Rectal smooth muscle tissue (tissue), 1 donor: ENCODE results near the gene OAS2.

Source experiments
- H3K27ac ChIP-seq: one replicate; pipeline ENCODE4 v1.7.0; 2013; ENCODE audit warnings: low read depth, low read length, inconsistent platforms
- H3K27me3 ChIP-seq: one replicate; pipeline ENCODE4 v1.7.0; 2013; ENCODE audit warnings: low read length; ENCODE audit not compliant: control insufficient read depth, insufficient read depth
- H3K36me3 ChIP-seq: one replicate; pipeline ENCODE4 v1.7.0; 2013; ENCODE audit warnings: low read length; ENCODE audit not compliant: control insufficient read depth, insufficient read depth
- H3K4me1 ChIP-seq: one replicate; pipeline ENCODE4 v1.7.0; 2013; ENCODE audit warnings: low read length; ENCODE audit not compliant: control insufficient read depth, insufficient read depth
- H3K4me3 ChIP-seq: one replicate; pipeline ENCODE4 v1.7.0; 2013; ENCODE audit warnings: low read length
- H3K9ac ChIP-seq: one replicate; pipeline ENCODE4 v1.7.0; 2013; ENCODE audit warnings: low read length

The OAS2 gene

DNA sequence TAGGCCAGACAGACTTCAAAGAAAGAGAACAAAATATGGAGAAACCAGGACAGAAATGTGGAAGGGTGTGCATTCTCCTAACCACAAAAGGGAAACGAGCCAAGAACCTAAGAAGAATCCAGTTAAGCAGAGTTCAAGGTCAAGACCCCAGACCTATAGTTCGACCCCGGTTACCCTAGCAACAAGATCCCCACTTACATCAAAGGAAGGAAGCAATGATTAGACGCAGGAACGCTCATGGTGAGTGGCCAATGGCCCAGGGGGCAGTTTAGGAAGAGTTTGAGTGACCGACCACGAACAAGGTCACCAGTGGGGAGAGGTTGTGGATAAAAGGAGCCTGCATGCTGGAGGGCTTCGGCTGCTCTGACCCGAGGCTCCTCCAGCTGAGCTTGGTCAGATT is 36.2 kb downstream of the OAS2 start:
- H3K36me3 ChIP-seq, result peaks cover 6% of the 10 kb centered on the region

DNA sequence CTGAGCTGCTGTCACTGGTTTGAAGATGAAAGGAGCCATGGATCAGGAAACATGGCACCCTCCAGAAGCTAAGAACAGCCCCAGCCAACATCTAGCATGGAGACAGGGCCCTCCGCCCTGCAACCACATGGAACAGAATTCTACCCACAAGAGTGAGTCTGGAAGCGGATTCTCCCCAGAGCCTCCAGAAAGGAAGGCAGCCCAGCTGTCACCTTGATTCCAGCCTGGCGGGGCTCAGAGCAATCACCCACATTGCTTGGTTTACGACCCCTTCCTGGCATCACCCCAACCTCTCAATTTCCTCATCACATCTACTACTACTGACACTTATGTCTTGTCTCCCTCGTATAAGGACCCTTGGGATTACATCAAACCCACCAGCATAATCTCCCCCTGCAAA is 38.5 kb downstream of the OAS2 start:
- no peaks in the 10 kb centered on the region for H3K36me3 ChIP-seq
- H3K27ac ChIP-seq, result no peak overlapping the region
- no peaks in the 10 kb centered on the region for H3K27me3 ChIP-seq
- H3K4me3 ChIP-seq, result no peak overlapping the region
- no peaks in the 10 kb centered on the region for H3K4me1 ChIP-seq
- H3K9ac ChIP-seq, result no peak overlapping the region

More for the DNA sequence above, 36.2 kb downstream of the OAS2 start:
- H3K4me1 ChIP-seq, result no peaks in the 10 kb centered on the region
- H3K4me3 ChIP-seq, result no peak overlapping the region
- H3K9ac ChIP-seq, result no peak overlapping the region
- no peak overlapping the region for H3K27ac ChIP-seq
- no peaks in the 10 kb centered on the region for H3K27me3 ChIP-seq

- Histone ChIP-seq H3K27ac (no peak overlapping the region), H3K9ac (no peak overlapping the region), H3K4me3 (no peak overlapping the region), H3K4me1 (no peaks in the 10 kb centered on the region), H3K36me3 (no peaks in the 10 kb centered on the region), H3K27me3 (no peaks in the 10 kb centered on the region)
Measured at GRCh38 chr12:113019025-113019424, 40.7 kb downstream of the OAS2 start.

DNA sequence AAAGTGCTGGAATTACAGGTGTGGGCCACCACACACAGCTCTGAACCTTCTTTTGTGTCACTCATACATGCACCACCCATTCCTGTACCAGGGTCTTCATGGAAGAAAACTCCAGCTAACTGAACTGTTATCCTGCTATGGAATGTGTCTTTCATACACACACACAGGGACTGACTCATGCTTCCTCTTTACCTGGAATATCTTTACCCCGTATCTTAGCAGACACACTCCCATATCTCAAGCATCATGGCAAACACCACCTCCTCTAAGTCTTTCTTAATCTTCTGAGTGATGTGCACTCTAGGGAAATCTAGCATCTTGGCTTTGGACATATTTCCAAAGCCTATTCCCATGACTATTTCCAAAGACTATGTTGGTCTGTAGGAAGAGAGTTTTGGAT is 43.2 kb downstream of the OAS2 start:
- Histone ChIP-seq H3K9ac (no peak overlapping the region), H3K4me3 (no peak overlapping the region), H3K27ac (no peak overlapping the region), H3K4me1 (no peaks in the 10 kb centered on the region), H3K36me3 (no peaks in the 10 kb centered on the region), H3K27me3 (no peaks in the 10 kb centered on the region)

GRCh38 chr12:113022563-113023297 is 44.4 kb downstream of the OAS2 start:
- H3K9ac ChIP-seq, result no peak overlapping the region
- H3K4me3 ChIP-seq, result no peak overlapping the region
- no peaks in the 10 kb centered on the region for H3K27me3 ChIP-seq
- H3K36me3 ChIP-seq, result no peaks in the 10 kb centered on the region
- no peaks in the 10 kb centered on the region for H3K4me1 ChIP-seq
- no peak overlapping the region for H3K27ac ChIP-seq

DNA sequence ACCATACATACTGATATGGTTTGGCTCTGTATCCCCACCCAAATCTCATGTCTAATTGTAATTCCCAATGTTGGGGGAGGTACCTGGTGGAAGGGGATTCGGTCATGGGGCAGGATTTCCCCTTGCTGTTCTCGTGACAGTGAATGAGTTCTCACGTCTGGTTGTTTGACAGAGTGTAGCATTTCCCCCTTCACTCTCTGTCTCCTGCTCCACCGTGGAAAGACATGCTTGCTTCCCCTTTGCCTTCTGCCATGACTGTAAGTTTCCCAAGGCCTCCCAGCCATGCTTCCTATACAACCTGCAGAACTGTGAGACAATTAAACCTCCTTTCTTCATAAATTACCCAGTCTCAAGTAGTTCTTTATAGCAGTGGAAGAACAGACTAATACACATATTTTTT is 49.4 kb downstream of the OAS2 start:
- H3K4me3 ChIP-seq, result no peak overlapping the region
- no peaks in the 10 kb centered on the region for H3K27me3 ChIP-seq
- no peak overlapping the region for H3K9ac ChIP-seq
- H3K4me1 ChIP-seq, result no peaks in the 10 kb centered on the region
- no peak overlapping the region for H3K27ac ChIP-seq
- H3K36me3 ChIP-seq, result no peaks in the 10 kb centered on the region

- no peaks in the 10 kb centered on the region for H3K4me1 ChIP-seq
- H3K4me3 ChIP-seq, result no peak overlapping the region
- no peak overlapping the region for H3K9ac ChIP-seq
- no peak overlapping the region for H3K27ac ChIP-seq
- H3K36me3 ChIP-seq, result no peaks in the 10 kb centered on the region
- no peaks in the 10 kb centered on the region for H3K27me3 ChIP-seq
Measured at GRCh38 chr12:113030875-113031525, 52.7 kb downstream of the OAS2 start.

DNA sequence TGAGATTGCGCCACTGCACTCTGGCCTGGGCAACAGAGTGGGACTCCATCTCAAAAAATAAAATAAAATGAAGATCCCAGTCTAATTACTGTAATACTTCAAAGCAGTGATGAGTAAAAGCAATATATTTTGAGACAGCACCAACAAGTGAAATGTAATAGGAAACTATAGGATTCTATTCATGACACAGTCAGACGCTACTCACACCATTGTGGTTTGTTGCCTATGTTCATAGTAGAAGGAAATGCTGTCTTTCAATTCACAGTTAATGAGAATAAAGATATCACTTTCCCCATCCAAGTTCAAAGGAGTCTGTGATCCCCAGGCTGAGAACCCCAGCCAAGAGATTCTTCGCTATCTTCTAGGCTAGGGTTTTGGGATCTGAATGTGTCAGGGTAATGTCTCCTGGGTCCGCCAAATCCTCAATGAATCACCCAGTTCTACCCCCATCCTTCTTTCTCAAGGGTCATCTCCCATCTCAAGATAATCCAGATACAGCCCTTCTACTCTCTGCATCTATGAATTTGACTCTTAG is 61.7 kb downstream of the OAS2 start:
- Histone ChIP-seq H3K27me3 (no peaks in the 10 kb centered on the region), H3K36me3 (no peaks in the 10 kb centered on the region)

DNA sequence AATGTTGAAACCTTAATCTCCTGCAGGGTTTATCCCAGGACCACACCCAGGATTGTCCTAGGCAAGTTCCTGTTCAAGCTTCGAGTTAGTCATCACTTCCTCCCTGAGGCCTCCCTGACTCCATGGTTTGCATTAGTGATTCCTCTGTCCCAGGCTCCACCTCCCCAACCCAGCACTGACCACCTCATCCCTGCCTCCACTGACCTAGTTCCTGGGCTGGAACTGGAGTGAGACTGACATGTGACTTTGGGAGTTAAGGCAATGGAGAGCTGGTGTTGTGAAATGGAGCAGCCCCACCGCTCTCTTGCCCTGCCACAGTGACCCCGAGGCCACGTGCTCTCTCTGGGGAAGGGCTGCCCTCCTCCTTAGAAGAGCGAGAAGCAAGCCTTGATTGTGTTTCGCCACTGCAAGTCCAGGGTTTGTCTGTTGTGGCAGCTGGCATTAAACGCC is 62.4 kb downstream of the OAS2 start:
- no peak overlapping the region for H3K4me3 ChIP-seq
- no peak overlapping the region for H3K27ac ChIP-seq
- no peaks in the 10 kb centered on the region for H3K27me3 ChIP-seq
- no peaks in the 10 kb centered on the region for H3K4me1 ChIP-seq
- H3K9ac ChIP-seq, result no peak overlapping the region
- H3K36me3 ChIP-seq, result no peaks in the 10 kb centered on the region

More for the DNA sequence above, 61.7 kb downstream of the OAS2 start:
- no peaks in the 10 kb centered on the region for H3K4me1 ChIP-seq
- H3K9ac ChIP-seq, result no peak overlapping the region
- H3K27ac ChIP-seq, result no peak overlapping the region
- H3K4me3 ChIP-seq, result no peak overlapping the region

GRCh38 chr12:113041560-113041959 is 63.2 kb downstream of the OAS2 start:
- Histone ChIP-seq H3K9ac (no peak overlapping the region), H3K27ac (no peak overlapping the region), H3K4me1 (no peaks in the 10 kb centered on the region)

DNA sequence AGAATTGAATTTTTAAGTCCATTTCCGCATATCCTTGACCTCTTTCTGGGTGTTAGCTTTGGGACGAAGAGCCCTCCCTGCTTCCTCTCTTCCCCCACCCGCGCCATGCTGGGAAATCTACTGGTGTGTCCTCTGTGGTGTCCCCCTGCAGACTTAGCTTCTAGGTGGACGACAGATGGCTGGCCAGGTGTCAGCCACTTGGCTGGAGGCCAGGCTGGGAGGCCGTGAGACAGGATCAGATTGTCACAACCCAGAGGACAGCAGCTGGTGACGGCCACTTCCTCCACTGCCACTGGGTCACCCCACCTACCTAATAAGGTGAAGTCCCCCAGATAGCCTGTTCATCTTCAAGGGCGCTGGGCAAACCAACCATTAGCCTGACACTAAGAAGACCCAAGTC is 64.9 kb downstream of the OAS2 start:
- no peak overlapping the region for H3K9ac ChIP-seq
- no peaks in the 10 kb centered on the region for H3K4me1 ChIP-seq
- no peak overlapping the region for H3K27ac ChIP-seq
- no peak overlapping the region for H3K4me3 ChIP-seq
- H3K36me3 ChIP-seq, result no peaks in the 10 kb centered on the region
- no peaks in the 10 kb centered on the region for H3K27me3 ChIP-seq

More at GRCh38 chr12:113041560-113041959, 63.2 kb downstream of the OAS2 start:
- Histone ChIP-seq H3K36me3 (no peaks in the 10 kb centered on the region), H3K27me3 (no peaks in the 10 kb centered on the region), H3K4me3 (no peak overlapping the region)

GRCh38 chr12:113044516-113044915 is 66.2 kb downstream of the OAS2 start:
- no peaks in the 10 kb centered on the region for H3K27me3 ChIP-seq
- no peaks in the 10 kb centered on the region for H3K4me1 ChIP-seq
- no peak overlapping the region for H3K9ac ChIP-seq
- no peaks in the 10 kb centered on the region for H3K36me3 ChIP-seq
- no peak overlapping the region for H3K4me3 ChIP-seq
- H3K27ac ChIP-seq, result no peak overlapping the region
